Stimulated activated CD8-positive, alpha-beta memory T cell treated with anti-CD3 and anti-CD28 coated beads, Interleukin-7, amount 100 ng/mL, for 24 hours (primary cell): Measurements from ENCODE around the gene GORASP2.
"Not testable (repeated sequence)": the region's sequence is repeated elsewhere in the genome, so short reads cannot be mapped to it uniquely, and the experiment has no call there.

Experiments
- DNase-seq: peaks from one replicate; pipeline ENCODE4 v3.0.0-alpha.2; 2020; ENCODE audit warnings: low read depth

GORASP2 gene

DNA sequence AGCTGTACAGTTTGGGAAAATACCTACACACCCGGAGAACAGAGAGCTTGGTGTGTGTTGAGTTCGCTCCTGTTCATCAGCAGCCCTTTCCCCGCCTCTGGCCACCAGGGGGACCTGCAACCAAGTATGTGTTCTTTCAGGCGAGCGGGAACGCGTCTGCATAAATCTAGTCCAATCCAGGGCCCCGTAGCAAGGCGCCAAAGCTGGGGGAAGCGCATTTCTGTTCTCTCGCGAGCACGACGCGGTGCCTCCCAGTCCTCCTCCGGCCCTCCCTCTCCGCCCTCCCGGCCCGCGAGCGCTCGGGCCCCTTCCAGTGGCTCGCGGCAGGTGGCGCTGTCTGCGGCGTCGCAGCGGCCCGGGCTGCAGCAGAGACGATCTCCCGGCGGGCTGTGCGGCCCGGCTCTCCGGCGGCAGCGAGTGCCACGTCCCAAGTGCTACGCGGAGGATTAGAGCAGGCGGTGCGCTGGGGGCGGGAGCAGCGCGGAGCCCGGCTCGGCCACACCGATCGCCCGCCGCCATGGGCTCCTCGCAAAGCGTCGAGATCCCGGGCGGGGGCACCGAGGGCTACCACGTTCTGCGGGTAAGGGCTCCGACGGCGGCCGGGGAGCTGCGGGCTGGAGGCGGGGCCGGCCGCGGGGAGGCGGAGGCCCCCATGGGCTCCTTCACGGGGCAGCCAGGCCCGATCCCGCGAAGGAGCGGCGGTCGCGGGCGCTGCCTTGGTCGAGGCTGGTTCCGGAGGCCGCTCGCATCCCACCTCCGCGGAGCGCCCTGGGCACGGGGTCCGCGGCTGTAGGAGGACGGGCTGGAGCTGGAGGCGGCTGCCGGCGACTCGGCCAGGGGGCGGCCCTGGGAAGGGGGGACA is at the start of gene GORASP2:
Gene GORASP2 (plus strand): TSS at position 430 of the 862 bp plus-strand sequence. CDS start 88 bp downstream, at position 518.
- peak; percentile 91 for DNase-seq

DNA sequence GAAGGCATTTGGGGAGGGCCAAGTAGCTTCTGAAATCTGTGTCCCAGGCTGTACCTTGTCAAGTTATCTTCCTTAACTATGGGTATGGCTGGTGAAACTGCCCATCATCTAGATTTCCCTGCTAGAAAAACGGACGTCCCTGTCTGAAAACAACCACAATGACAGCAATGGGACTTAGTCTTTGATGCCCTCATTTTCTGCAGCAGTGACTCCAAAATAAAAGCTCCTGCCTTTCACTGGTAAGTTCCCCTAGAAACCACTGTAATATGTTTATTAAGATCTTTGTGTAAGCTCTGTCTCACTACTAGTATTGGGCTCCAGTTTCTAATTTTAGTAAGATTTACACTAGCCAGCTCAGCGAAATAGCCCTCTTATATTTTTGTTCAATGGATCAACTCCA is 47.2 kb upstream of the GORASP2 start:
- DNase-seq: no peak

DNA sequence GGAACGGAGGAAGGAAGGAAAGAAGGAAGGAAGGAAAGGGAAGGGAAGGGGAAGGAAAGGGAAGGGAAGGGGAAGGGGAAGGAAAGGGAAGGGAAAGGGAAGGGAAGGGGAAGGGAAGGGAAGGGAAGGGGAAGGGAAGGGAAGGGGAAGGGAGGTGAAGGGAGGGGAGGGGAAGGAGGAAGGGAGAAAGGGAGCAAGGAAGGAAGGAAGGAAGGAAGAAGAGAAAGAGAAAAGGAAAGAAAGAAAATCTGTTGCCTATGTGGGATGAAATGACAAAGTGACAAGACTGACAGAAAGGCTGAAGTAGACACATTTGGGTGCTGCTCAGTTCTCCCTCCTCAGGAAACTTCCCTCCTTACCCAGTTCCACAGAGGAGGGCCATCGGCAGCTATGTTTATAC is 46.3 kb upstream of the GORASP2 start:
- no peak for DNase-seq

DNA sequence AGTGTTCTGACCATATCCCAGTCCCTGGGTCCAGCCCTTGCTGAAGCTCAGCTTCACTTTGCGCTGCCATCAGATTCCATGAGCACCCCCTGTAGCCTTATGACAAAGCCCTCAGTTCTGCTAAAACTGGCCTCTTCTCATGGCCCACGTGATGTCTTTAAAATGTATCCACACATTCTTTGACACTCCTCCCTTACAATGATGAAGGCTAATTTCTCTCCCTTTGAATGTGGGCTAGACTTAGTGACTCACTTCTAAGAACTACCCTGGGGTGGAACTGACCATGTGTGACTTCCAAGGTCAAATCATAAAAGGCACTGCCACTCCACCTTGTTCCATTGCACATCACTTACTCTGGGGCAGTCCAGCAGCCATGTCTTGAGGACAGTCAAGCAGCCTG is 45.4 kb upstream of the GORASP2 start:
- no peak for DNase-seq

DNA sequence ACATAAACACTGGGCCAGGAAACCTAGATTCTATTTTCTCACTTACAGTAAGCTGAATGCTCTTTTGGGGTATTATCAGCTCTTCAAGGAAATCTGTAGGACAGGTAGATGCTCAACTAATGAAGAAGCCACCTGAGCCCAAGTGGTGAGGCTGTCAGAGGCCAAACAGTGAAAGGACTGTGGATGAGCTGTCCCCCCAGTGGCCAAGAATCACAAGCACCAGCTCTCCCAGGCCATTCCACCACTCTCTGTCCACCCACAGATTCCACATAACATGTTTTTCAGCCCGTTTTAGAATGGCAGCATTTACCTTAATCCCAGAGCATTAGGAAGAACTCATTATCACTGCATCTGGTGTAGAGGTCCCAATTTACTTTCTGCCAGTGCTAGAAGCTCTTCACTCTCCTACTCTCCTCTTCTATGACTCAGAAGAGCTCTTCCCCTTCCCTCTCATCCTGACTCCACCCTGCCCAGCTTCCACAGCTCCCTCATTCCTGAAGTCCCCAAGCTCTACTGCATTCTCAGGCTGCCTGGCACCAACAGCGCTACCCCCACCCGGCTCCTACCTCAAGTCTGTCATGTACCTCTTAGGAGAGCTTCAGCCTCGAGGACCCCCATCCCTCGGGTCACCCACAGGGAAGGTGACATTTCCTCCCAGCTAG is 43.8 kb upstream of the GORASP2 start:
- DNase-seq: no peak

DNA sequence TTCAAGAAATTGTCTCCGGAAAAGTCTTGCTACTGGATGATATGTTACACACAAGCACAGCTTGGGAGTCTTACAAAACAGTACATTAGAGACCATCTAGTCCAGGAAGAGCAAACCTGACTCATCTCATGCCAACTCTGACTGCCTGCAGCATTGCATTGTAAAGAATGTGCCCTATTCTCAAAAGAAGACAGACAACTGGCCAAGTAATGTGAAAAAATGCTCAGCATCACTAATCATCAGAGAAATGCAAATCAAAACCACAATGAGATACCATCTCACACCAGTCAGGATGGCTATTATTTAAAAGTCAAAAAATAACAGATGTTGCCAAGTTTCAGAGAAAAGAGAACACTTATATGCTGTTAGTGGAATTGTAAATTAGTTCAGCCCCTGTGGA is 42.7 kb upstream of the GORASP2 start:
- DNase-seq: no peak

DNA sequence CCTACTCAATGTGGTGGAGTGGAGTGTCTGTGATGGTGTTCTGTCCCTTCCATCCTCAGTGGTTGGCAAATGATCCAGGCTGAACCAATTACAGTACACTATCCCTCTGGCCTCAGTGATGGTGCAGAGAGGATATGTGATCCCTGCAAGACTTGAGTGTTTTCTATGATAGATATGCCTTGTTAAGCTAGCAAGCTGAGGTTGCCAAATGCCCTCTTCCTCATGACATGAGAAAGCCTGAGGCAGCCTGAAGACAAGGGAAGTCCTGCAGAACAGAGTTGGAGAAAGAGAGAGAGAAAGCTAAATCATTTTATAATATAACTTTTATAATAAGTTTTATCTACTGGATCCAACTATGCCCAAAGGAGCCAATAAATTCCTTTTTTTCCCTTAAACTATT is 41.6 kb upstream of the GORASP2 start:
- no peak for DNase-seq

DNA sequence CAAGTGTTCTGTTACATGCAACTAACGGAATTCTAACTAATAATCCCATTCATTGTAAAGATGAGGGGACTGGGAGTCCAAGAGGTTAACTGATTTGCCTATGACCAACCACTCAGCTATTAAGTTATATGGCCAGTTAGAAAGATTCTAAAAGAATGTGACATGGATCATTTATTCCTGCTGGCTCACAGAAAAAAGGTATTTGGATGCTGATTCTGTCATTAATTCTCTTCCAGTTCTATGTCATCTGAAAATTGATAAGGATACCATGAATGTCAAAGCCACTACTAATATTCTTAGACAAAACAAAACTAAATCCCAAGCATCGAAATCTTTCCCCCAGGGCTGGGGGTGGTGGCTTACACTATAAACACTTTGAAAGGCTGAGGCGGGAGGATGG is 41.2 kb upstream of the GORASP2 start:
- no peak for DNase-seq

DNA sequence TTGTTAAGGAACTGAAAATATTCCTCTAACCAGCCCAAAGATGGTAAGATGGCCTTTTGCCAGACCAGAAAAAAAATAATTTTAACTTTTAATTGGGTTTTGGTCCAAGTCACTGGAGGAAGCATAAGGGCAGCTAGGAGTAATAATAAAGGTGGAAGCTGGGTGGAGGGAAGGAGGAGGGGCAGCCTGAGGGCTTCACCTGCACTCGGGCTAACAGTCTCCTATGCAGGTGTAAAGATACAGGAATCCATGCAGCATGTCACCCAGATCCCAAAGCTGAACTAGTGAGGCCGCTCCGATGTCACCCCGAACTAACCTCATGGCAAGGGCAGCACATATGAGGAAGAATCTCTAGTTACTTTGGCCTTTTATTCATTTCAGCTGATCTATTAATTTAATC is 37.2 kb upstream of the GORASP2 start:
- no peak for DNase-seq

DNA sequence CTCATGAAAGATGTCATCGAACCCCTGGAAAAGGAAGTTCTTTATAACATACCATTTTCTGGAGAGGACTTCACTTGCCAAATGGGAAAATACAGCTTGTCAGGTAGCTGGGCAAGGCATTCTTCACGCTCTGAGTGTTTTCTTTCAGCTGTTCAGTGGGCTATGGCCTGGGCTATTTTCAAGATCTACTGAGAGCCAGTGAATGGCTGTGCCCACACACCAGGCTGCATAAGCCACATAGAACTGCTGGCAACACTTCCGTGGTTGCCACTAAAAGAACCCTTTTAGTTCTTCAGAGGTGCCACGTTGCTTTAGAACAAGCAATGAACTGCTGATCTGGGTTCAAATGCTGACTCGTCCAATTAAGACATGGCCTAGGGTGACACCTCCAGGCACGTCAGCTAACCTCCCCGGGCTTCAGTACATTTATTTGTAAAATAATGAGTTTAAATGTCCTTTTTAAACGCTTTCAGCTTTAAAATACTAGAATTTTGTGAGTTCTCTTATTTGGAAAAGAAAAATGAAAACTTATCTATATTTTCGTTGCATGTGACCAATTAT is 36.6 kb upstream of the GORASP2 start:
- no peak for DNase-seq

DNA sequence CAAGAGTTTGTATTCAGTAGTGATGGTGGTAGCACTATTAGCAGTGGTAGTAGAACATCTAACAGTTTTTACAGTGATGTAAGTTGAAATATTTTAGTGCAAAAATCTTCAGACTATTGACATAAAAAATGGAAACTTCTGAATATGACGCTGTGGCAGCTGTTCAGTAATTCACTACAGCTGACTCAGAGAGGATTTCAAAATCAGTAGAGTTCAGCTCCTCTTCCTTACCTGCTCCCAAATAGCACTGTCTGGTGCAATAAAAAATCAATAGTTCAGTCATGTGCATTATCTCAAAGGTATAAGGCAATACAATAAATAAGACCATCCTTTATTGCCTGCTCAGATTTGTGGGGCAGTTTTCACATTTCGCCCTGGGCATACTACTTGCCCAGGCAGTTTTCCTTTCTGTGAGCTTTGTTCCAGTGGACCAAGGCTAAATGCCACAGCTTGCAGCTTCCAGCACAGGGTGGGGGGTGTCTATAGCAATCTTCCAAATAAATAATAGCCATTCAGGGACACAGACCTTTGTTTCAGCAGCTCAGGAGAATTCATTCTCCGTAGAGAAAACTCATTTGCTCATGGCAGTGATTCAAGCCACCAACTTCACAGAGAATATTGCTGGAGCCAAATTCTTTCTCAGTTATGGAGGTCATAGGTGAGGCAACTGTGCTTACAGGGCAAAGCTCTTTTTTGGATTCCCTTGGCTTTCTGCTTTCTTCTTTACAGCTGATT is 33.9 kb upstream of the GORASP2 start:
- no peak for DNase-seq

DNA sequence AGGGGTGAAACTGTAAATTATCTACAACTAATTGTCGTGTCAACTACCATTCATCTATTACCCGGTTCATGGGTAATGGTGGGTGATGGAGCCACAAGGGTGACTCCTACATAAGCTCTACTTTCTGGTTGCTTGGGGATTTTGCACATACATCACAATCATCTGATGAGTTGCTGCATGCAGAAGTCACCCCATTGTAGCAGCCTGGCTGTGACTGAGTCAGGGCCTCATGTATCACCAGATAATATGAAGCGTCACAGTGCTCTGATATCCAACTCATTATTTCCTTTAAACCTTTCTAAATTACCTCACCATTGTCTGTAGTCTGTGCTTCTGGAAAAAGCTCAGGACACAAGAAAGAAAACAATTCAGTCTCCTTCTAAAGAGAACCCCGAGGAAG is 32.4 kb upstream of the GORASP2 start:
- DNase-seq: no peak

DNA sequence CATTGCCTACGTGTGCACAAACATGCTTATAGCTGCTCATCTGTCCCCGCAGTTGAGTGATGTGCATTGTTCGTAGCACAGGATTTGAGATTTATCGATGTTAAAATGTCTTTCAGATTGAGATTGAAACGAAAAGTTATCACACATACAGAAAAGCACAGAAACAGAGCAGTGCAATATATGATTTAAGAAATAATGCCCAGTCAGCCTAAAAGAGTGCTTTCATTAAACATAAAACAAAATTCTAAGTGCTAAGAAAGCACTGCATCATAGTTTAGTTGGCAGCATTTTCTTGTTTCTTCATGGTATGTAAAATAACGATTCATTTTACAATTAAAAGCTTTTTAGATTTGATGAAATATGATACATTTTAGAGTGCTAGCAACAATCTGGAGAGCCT is 31.9 kb upstream of the GORASP2 start:
- no peak for DNase-seq

DNA sequence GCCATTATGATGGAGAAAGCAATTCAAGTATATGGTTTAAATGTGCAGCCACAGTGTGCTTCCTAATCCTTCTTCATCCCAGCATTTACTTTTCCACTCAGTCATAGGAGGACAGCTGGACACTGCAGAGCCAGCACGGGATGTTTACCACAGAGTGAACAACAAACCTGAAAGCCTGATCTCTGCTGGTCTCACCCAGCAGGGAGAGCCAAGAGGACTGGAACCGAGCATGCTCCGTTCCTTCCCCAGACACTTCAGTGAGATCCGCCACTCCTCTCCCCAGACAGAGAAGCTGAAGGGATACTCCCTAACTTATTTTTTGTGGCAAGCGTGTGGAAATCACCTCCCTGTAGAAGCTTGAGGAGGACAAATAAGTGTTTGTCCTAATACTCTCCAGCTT is 23.2 kb upstream of the GORASP2 start:
- no peak for DNase-seq

DNA sequence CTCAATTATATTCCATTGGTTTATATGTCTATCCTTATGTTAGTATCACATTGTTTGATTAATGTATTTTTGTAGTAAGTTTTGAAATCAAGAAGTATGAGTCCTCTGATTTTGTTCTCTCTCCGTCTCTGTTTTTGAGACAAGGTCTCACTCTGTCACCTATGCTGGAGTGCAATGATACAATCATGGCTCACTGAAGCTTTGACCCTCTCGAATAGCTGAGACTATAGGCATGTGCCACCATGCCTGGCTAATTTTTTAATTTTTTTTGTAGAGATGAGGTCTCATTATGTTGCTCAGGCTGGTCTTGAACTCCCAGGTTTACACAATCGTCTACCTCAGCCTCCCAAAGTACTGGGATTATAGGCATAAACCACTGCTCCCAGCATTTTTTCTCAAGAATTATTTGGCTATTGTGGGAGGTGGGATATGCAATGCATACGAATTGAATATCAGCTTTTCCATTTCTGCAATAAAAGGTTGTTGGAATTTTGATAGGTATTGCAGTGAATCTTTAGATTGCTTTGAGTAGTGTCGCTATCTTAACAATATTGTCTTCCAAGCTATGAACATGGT is 17.7 kb upstream of the GORASP2 start:
- no peak for DNase-seq

DNA sequence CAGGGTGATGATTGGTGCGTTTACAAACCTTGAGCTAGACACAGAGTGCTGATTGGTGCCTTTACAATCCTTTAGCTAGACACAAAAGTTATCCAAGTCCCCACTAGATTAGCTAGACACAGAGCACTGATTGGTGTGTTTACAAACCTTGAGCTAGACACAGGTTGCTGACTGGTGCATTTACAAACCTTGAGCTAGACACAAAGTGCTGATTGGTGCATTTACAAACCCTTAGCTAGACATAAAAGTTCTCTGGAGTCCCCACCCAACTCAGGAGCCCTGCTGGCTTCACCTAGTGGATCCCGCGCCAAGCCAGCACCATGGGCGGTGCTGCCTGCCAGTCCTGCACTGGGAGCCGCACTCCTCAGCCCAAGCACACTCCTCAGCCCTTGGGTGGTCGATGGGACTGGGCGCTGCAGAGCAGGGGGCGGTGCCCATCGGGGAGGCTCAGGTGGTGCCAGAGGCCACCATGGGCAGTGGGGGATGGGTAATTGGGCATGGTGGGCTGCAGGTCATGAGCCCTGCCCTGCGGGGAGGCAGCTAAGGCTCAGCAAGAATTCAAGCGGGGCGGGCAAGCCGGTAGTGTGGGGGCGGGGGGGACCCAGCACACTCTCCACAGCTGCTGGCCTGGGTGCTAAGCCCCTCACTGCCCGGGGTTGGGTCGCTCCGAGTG is 13.9 kb upstream of the GORASP2 start:
- not testable (repeated sequence) for DNase-seq

DNA sequence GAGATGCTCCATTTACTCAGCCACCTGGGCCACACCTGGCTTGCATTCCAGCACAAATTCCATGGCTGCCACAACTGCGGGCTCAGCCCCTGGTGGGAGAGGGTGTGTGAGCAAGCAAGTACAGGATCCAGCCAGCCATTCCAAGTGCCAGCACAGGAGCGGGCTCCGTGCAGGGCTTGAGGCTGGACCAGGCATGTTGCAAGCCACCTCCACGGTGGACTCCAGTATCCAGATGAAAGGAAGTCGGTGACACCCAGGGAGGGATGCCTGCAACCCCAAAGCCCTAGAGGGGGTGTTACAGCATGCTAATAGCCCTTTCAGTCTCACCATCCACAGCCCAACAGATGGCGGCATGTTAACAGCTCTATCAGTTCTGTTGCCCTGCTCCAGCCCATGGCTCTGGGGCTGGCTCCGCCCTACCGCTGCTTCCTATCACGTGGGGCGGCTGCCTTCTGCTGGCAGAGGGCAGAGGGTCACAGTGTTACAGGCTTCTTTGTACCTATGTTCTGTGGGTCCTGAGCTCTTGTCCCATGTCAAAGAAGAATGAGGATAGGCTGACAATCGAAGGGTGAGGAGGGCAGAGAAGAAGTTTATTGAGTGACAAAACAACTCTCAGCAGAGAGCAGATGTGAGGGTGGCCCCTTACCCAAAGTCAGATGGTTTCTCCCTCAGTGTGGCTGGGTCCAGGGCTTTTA is 11.7 kb upstream of the GORASP2 start:
- DNase-seq: no peak

DNA sequence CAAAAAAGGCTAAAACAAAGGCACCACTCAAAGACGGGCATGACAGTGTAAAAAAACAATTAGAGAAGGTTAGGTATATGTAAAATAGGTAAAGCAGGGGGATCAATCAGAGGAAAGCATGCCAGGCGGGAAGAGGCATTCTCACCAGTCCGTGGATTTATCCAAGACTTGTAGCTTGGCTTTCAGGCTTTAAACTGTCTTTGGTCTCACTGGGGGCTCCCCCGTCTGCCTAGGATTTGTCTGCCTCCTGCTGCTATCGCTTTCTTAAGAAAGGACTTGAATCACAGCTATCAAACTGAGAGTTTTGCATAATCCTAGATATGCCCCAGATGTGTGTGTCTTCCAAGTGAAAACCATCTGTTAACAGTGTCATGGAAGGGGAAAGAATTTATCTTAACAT is 11.1 kb upstream of the GORASP2 start:
- DNase-seq: no peak

DNA sequence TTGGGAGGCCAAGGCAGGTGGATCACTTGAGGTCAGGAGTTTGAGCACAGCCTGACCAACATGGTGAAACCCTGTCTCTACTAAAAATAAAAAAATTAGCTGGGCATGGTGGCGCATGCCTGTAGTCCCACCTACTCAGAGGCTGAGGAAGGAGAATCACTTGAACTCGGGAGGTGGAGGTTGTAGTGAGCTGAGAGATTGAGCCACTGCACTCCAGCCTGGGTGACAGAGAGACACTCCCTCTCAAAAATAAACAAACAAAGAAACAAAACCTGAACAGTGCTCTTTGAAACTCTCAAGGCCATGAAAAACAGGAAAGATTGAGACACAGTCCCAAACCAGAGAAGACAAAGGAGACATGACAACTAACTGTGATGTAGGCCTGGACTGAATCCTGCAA is 7.2 kb upstream of the GORASP2 start:
- not testable (repeated sequence) for DNase-seq

DNA sequence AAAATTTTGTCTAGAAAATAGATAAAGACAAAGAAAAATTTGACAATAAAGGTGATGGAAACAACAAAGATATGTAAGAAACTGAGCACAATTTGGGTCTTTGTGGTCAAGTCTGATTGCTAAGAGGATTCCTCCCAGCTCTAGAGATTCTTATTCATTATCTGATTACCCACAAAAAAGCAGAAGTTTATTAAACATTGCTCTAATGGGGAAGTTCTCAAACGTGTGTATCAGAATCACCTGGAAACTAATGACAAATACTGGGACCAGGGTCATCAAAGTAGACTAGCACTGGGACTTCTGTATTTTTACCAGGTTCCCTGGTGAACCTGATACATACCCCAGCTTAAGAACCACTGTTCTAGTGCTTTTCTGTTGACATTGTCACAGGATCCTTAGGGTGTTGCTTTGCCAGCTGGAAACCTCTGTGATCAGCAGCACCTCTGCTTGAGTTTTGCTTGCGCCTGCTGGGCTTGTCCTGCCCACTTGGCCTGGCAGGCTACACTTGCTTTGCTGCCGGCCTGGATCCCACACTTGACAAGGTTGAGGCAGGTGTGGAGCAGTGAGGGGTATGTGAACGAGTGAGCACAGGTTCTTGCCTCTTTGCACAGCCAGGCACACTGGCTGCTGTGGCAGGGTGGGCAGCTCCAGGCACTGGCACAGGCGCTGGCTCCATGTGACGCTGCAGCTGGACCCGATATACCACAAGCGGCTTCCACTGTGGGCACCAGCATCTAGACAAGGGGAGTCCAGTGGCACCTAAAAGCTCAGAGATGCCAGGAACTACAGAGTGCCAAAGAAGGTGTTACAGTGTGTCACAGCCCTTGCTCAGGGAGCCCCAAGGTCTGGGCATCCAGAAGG is 6.2 kb upstream of the GORASP2 start:
- DNase-seq: no peak
